ENCODE measurements around the gene GABRG3. TPM values are rescaled to one million over a fixed set of nuclear protein-coding genes. Genes with fewer than 3 reads are reported as not detected.

The GABRG3 gene
- total and polyA plus RNA-seq, 10 of the 15 experiments (the other 5 are each of a cell fraction or from before 2014, with no cell fraction given), result 0.15 TPM; not detected in 9

DNA sequence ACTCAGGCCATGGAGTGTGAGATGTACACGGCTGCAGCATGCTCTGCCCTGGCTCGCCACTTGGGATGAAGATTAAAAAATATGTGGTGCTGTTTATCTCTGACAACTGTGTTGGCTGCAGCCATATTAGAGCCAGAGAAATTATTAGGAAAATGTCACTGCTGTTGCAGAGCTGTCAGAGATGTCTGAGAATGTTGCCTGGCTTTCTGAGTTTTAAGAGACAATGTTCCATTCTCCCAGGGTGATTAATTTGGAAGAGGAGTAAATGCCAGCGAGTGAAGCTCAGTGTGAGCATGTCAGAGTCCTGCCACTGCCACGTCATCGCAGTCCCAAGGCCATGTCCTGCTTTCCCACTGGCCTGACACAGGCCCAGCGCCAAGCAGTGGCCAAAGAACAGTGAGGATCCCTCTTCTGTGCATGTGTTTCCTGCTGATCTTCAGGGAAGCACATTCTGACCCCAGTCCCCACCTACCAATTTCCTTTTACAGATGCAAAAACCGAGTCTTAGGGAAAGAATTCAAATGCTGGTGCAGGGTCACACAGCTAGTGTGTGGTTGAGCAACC is 370.9 kb downstream of the GABRG3 start:
- ChIA-PET CTCF (no interaction called here), POLR2A (no interaction called here), SMC1A (ENCODE audit: uncharacterized antibody, unreplicated experiment) (no interaction called here), RAD21 (ENCODE audit: unreplicated experiment) (no interaction called here)
- no peaks in the 10 kb centered on the region for H3K79me2 ChIP-seq (ENCODE audit: control insufficient read depth, insufficient read depth, low read length)
- intact Hi-C loops (cut with micrococcal nuclease; ENCODE audit: unreplicated experiment) (no loop called here), in situ Hi-C loops (cut with MboI) (no loop called here)
- no peak for FAIRE-seq
- H3K27me3 ChIP-seq (replicated peaks in 1 of 2; ENCODE audit: control insufficient read depth in 2 of 2, insufficient read depth in 2 of 2, low read length in 1 of 2), result no peaks in the 10 kb centered on the region
- no peaks in the 10 kb centered on the region for H3K36me3 ChIP-seq (ENCODE audit: control insufficient read depth in 2 of 2, insufficient read depth in 2 of 2, low read length in 1 of 2)
- H3K27ac ChIP-seq (ENCODE audit: control insufficient read depth, insufficient read depth), result no peak overlapping the region
- H3K4me3 ChIP-seq, result no peak overlapping the region
- no peaks in the 10 kb centered on the region for H3K4me1 ChIP-seq (ENCODE audit: control insufficient read depth, insufficient read depth, low read length)
- no peak overlapping the region for H3K9ac ChIP-seq (ENCODE audit: control insufficient read depth, insufficient read depth, low read length)
- no peak overlapping the region for H2AFZ ChIP-seq (ENCODE audit: control insufficient read depth, low read depth, low read length)
- no TSS peak for BruUV-seq (replicated peaks)
- no peak for ATAC-seq
- TF ChIP-seq, protein P1, sequence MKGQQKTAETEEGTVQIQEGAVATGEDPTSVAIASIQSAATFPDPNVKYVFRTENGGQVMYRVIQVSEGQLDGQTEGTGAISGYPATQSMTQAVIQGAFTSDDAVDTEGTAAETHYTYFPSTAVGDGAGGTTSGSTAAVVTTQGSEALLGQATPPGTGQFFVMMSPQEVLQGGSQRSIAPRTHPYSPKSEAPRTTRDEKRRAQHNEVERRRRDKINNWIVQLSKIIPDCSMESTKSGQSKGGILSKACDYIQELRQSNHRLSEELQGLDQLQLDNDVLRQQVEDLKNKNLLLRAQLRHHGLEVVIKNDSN (IDR thresholded peaks at IDR 0.05; ENCODE audit: borderline replicate concordance, extremely low read length, insufficient read depth, low read depth, low read length), result no peak
- TF ChIP-seq MYC (IDR thresholded peaks at IDR 0.05; ENCODE audit: insufficient read depth, insufficient read length, insufficient replicate concordance, low read length, severe bottlenecking) (no peak), SKIL (IDR thresholded peaks at IDR 0.05; ENCODE audit: low read depth, poor library complexity, severe bottlenecking) (no peak), ZSCAN29 (IDR thresholded peaks at IDR 0.05) (no peak), JUND (IDR thresholded peaks at IDR 0.05; ENCODE audit: low read depth, low read length) (no peak), RBBP5 (conservative IDR thresholded peaks at IDR 0.05) (no peak), KAT2A (conservative IDR thresholded peaks at IDR 0.05; ENCODE audit: control insufficient read depth, low read depth, low read length) (no peak), NFYB (IDR thresholded peaks at IDR 0.05; ENCODE audit: insufficient read depth, low read depth, low read length) (no peak), FOS (IDR thresholded peaks at IDR 0.05; ENCODE audit: borderline replicate concordance, extremely low read depth, insufficient read length) (no peak), BACH1 (IDR thresholded peaks at IDR 0.05; ENCODE audit: borderline replicate concordance) (no peak), NR2C2 (IDR thresholded peaks at IDR 0.05; ENCODE audit: borderline replicate concordance, control insufficient read depth, insufficient read length, low read depth) (no peak), EZH2 (IDR thresholded peaks at IDR 0.05; ENCODE audit: borderline replicate concordance, control insufficient read depth, low read depth, low read length) (no peak), IRF5 (IDR thresholded peaks at IDR 0.05; ENCODE audit: borderline replicate concordance) (no peak), ESRRA (IDR thresholded peaks at IDR 0.05; ENCODE audit: low read length) (no peak), NKRF (conservative IDR thresholded peaks at IDR 0.05) (no peak)
- no peaks in the 10 kb centered on the region for H4K20me1 ChIP-seq (ENCODE audit: control insufficient read depth, insufficient read depth)
- H3K9me3 ChIP-seq (replicated peaks; ENCODE audit: control insufficient read depth, insufficient read depth, low read length), result no peaks in the 10 kb centered on the region; the same call in 2 of the 3 replicates
- no peak overlapping the region for H3K4me2 ChIP-seq (ENCODE audit: control insufficient read depth, insufficient read depth)
- 7% methylated on average over 7 of the region's 7 CpGs for WGBS (ENCODE audit: insufficient coverage, insufficient replicate concordance, low lambda C conversion rate, missing lambda C conversion rate)
- no peak for DNase-seq (ENCODE audit: low read depth, low spot score)
